ENCODE data around the gene CHD8.

GRCh38 chr14:21449899-21450216 lies 6.1 kb downstream of the CHD8 start:
- no peak for TF ChIP-seq EZH2 (IDR thresholded peaks at IDR 0.05; ENCODE audit: insufficient read depth, poor library complexity, severe bottlenecking)
- TF ChIP-seq EZH2phosphoT487 (IDR thresholded peaks at IDR 0.05; ENCODE audit: insufficient read depth, low read depth), result no peak

All from GM23248 (cell line).